Type B pancreatic cell (in vitro differentiated cells): ENCODE results near the gene NOM1. TPM values are rescaled to one million over a fixed set of nuclear protein-coding genes. Genes with fewer than 3 reads are reported as not detected.

Experiments
- DNase-seq: peaks from one replicate; pipeline ENCODE4 v3.0.0; 2021; ENCODE audit warnings: mixed read lengths; ENCODE audit not compliant: unreplicated experiment; ENCODE audit errors: extremely low spot score
- H3K27ac Mint-ChIP-seq: 2 replicates; pipeline ENCODE4 v1.8.0; 2021; ENCODE audit warnings: mild to moderate bottlenecking, mixed read lengths
- H3K27me3 Mint-ChIP-seq: 2 replicates; pipeline ENCODE4 v1.8.0; 2021; ENCODE audit warnings: mixed read lengths
- H3K36me3 Mint-ChIP-seq: 2 replicates; pipeline ENCODE4 v1.8.0; 2021; ENCODE audit warnings: mixed read lengths
- H3K4me1 Mint-ChIP-seq: one replicate; pipeline ENCODE4 v1.8.0; 2021; ENCODE audit warnings: mixed read lengths; ENCODE audit not compliant: unreplicated experiment
- H3K4me3 Mint-ChIP-seq: 2 replicates; pipeline ENCODE4 v1.8.0; 2021; ENCODE audit warnings: mild to moderate bottlenecking, mixed read lengths
- H3K9me3 Mint-ChIP-seq: 2 replicates; pipeline ENCODE4 v1.8.0; 2021; ENCODE audit warnings: mixed read lengths
- total RNA-seq: library from RNA; stranded (reverse); gene quantifications from 2 replicates; pipeline ENCODE4 v1.2.1, GENCODE V29; 2021; ENCODE audit warnings: low replicate concordance
- TF ChIP-seq, protein P1 (sequence below): fragments of 200-600 bp; sonication (generic); conservative IDR thresholded peaks from 2 replicates; pipeline ENCODE4 v1.5.0; 2021; ENCODE audit warnings: antibody characterized with exemption, mild to moderate bottlenecking

Gene NOM1
- total RNA-seq, 1 donor from 2014 or later = 26.9 TPM

DNA sequence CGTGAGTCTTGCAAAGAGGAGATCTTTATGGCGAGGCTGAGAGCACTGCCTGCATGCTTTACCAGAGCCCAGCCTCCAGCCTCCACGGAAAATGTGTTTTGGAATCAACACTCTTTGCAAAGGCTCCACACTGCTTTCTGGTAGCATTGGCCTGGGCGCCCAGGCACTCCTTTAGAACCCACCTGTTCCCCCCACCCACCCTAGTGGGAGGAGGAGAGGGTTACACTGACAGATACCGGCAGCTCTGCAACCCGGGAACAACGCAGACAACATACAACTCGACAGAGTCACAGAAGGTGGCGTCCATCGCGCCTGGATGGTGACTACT, 66.5 kb downstream of the NOM1 start:
- H3K4me1 Mint-ChIP-seq = peaks cover 6% of the 10 kb centered on the region
- TF ChIP-seq, protein P1, sequence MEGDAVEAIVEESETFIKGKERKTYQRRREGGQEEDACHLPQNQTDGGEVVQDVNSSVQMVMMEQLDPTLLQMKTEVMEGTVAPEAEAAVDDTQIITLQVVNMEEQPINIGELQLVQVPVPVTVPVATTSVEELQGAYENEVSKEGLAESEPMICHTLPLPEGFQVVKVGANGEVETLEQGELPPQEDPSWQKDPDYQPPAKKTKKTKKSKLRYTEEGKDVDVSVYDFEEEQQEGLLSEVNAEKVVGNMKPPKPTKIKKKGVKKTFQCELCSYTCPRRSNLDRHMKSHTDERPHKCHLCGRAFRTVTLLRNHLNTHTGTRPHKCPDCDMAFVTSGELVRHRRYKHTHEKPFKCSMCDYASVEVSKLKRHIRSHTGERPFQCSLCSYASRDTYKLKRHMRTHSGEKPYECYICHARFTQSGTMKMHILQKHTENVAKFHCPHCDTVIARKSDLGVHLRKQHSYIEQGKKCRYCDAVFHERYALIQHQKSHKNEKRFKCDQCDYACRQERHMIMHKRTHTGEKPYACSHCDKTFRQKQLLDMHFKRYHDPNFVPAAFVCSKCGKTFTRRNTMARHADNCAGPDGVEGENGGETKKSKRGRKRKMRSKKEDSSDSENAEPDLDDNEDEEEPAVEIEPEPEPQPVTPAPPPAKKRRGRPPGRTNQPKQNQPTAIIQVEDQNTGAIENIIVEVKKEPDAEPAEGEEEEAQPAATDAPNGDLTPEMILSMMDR = no peak
- no peak overlapping the region for H3K4me3 Mint-ChIP-seq
- no peak overlapping the region for H3K27ac Mint-ChIP-seq
- H3K27me3 Mint-ChIP-seq = peaks cover 90% of the 10 kb centered on the region
- H3K9me3 Mint-ChIP-seq = no peaks in the 10 kb centered on the region
- no peak for DNase-seq
- no peaks in the 10 kb centered on the region for H3K36me3 Mint-ChIP-seq

DNA sequence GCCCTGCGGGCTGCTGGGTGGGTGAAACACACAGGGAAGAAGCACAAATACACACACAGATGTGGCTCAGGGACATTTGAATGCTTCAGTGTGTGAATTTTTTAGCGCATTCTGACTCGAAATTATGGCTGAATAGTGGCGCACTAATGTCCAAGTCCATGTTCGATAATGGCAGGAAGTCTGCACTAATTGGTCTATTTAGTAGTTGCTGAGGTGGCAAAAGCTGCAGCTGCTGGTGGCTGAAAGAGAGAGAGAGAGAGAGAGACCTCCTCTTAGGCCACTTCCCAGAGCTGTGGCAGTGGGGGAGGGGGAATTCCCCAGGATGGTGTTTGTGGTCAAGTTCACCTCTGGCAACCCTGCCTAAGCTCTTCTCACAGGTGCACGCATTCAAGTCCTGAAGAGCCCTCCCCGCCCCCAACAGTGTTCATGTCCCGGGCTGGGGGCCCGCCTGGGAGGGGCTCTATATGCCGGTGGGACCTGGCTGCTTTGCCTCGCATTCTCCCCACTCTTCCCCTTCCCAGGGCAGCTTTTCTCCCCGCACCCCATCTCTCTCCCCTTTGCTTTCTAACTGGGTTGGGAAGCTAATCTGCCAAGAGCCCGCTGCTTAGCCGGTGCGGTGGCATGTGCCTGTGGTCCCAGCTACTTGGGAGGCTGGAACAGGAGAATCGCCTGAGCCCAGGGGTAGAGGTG, 67.0 kb downstream of the NOM1 start:
- peaks cover 85% of the 10 kb centered on the region for H3K27me3 Mint-ChIP-seq
- peaks cover 5% of the 10 kb centered on the region for H3K4me1 Mint-ChIP-seq
- TF ChIP-seq, protein P1 = no peak
- no peak overlapping the region for H3K27ac Mint-ChIP-seq
- no peaks in the 10 kb centered on the region for H3K9me3 Mint-ChIP-seq
- no peak overlapping the region for H3K4me3 Mint-ChIP-seq
- H3K36me3 Mint-ChIP-seq = no peaks in the 10 kb centered on the region
- DNase-seq = peak; percentile 64

DNA sequence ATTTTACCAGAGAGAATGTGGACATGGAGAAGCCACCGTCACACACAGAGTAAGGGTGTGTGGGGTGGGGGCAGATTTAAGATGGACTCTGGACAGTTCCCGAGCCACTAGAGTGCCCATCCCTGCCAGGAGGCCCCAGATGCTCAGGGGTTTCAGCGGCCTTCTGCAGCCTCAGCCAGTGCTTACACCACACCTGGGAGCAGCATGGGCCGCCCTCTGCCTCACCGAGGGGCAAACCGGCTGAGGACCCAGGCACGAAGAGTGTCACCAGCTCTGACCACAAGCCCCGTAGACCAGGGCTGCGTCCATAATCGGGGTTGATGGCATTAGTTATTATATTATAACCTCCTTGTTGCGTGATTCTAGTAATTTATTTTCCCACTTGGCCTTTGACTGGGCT, 67.6 kb downstream of the NOM1 start:
- TF ChIP-seq, protein P1 = no peak
- Mint-ChIP-seq H3K27me3 (peaks cover 83% of the 10 kb centered on the region), H3K4me1 (no peaks in the 10 kb centered on the region), H3K4me3 (peak overlapping the region; percentile 54), H3K9me3 (no peaks in the 10 kb centered on the region), H3K27ac (no peak overlapping the region), H3K36me3 (no peaks in the 10 kb centered on the region)
- DNase-seq = peak; percentile 58

DNA sequence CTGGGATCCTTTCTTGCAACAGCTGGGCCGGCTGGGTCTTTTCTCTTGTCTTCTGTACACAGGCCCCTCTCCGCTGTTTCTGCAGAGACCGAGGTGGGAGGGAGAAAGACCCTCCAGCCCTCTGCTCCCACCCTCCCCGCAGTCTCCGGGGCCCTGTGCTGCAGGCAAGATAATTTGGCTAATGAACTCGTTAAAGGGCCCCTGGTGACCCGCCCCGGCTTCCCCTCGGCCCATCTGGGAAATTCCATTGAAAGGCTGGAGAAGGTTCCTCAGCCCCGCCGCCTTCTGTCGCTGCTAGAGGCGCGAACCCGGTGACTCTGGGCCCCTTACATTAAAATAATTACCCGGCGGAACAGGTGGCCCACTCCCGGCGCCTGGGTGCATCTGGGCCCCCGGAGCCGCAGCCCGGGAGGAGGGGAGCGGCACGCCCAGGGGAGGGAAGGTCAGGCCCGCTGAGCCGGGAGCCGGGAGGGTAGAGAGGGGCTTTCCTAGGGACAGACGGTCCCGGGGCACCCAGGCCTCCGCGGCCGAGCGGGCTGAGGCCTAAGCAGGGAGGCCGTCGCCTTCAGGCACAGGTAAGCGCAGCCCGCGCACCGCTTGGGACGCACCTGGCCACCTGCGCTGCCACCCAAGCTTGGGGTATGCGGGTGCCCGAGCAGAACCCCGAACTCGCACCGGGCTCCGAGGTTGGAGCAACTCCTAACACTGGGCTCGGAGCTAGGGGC, 68.3 kb downstream of the NOM1 start:
- H3K4me1 Mint-ChIP-seq = peaks cover 4% of the 10 kb centered on the region
- no peak overlapping the region for H3K27ac Mint-ChIP-seq
- TF ChIP-seq, protein P1 = no peak
- H3K9me3 Mint-ChIP-seq = no peaks in the 10 kb centered on the region
- peaks cover 83% of the 10 kb centered on the region for H3K27me3 Mint-ChIP-seq
- no peaks in the 10 kb centered on the region for H3K36me3 Mint-ChIP-seq
- peak overlapping the region; percentile 54 for H3K4me3 Mint-ChIP-seq
- peak; percentile 60 for DNase-seq

GRCh38 chr7:157018328-157018996, 69.0 kb downstream of the NOM1 start:
- Mint-ChIP-seq H3K36me3 (no peaks in the 10 kb centered on the region), H3K27me3 (peaks cover 83% of the 10 kb centered on the region), H3K4me1 (peaks cover 6% of the 10 kb centered on the region), H3K27ac (peak overlapping the region; percentile 66), H3K4me3 (peak overlapping the region; percentile 79), H3K9me3 (no peaks in the 10 kb centered on the region)
- TF ChIP-seq, protein P1 = no peak
- peak; percentile 64 for DNase-seq
